ENCODE results near the gene ALCAM.

ALCAM gene

DNA sequence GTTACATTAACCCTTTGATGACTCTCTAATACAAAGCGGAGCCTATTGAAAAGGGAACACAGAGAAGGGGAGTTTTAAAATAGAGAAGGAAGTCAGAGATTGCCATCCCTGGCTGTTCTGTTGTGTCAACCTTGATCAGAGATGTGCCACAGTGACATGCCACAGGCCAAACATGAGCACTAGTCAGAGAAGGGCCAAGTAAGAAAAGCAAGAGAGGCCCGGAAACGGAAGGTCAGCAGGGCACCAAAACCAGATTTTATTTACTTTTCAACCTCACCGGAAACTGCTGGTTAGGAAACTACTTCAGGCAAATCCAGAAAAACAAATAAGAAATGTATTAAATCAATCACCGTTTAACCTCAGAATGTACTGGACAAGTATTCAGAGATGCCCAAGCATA is 171.8 kb downstream of the ALCAM start:
- TF ChIP-seq, protein P1, sequence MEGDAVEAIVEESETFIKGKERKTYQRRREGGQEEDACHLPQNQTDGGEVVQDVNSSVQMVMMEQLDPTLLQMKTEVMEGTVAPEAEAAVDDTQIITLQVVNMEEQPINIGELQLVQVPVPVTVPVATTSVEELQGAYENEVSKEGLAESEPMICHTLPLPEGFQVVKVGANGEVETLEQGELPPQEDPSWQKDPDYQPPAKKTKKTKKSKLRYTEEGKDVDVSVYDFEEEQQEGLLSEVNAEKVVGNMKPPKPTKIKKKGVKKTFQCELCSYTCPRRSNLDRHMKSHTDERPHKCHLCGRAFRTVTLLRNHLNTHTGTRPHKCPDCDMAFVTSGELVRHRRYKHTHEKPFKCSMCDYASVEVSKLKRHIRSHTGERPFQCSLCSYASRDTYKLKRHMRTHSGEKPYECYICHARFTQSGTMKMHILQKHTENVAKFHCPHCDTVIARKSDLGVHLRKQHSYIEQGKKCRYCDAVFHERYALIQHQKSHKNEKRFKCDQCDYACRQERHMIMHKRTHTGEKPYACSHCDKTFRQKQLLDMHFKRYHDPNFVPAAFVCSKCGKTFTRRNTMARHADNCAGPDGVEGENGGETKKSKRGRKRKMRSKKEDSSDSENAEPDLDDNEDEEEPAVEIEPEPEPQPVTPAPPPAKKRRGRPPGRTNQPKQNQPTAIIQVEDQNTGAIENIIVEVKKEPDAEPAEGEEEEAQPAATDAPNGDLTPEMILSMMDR (IDR thresholded peaks at IDR 0.05; ENCODE audit: insufficient read depth, low read depth, low read length, missing control alignments): no peak
- DNase-seq (ENCODE audit: low read depth): no peak
- H3K4me3 ChIP-seq (ENCODE audit: low read length): no peak overlapping the region

DNA sequence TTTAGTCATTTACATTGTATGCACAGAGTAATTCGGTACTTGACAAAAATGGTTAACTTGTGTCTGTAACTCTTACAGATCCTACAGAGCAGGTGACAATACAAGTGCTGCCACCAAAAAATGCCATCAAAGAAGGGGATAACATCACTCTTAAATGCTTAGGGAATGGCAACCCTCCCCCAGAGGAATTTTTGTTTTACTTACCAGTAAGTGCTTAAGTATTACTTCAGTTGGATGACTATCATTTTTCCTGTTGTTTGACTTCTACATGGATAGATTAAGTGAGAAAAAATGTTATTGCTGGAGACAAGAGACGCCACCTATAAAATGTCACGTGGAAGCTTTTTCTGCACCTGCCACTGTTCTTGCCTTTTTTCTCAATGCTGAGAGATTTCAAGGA is 173.2 kb downstream of the ALCAM start:
- TF ChIP-seq, protein P1 (IDR thresholded peaks at IDR 0.05; ENCODE audit: insufficient read depth, low read depth, low read length, missing control alignments): no peak
- H3K4me3 ChIP-seq (ENCODE audit: low read length): no peak overlapping the region
- no peak for DNase-seq (ENCODE audit: low read depth)

DNA sequence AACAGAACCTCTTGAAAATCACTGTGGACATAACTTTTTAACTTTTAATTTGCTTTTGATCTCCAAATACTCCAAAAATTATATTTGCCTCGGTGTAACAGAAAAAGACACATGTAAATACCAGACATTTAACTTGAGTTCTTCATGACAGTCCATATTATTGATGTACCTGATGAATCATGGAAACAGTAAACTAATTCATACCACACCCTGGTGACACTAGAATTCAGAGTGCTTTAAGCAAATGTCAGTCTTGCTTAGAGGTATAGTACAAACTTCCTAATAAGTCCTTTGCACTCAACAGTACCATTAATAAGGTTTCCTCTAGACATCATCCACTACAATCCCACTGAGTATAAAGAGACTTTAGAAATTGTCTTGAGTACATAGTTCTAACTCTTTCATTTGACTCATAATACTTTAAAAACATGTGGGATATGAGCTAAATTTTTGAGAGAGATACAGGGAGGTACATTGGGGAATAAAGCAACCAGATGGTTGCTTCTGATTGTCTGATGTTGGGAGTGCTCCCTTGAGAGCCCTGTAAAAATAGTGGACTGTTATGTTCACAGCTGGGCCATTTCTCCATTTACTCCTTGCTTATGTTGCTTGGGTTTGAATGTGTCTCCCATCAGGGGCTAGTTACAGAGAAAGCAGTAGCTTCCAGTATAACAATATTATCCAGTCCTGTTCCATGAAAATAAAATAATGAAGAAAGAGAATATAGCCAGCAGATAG is 175.7 kb downstream of the ALCAM start:
- DNase-seq (ENCODE audit: low read depth): no peak
- no peak overlapping the region for H3K4me3 ChIP-seq (ENCODE audit: low read length)
- TF ChIP-seq, protein P1 (IDR thresholded peaks at IDR 0.05; ENCODE audit: insufficient read depth, low read depth, low read length, missing control alignments): no peak

DNA sequence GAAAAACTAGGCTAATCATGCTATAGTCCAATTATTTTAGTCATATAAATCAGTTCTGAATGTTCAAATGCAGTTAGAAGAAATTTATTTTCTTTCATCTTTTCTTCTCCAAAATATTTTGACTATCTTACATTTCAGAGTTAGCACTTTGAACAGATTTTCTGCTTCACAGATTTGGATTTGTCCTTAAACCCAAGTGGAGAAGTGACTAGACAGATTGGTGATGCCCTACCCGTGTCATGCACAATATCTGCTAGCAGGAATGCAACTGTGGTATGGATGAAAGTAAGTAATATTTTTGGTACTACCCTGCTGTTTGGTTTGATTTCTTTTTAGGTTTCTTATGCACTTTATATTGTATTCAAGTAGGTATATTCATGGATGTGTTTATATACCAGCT is 178.3 kb downstream of the ALCAM start:
- TF ChIP-seq, protein P1 (IDR thresholded peaks at IDR 0.05; ENCODE audit: insufficient read depth, low read depth, low read length, missing control alignments): no peak
- no peak overlapping the region for H3K4me3 ChIP-seq (ENCODE audit: low read length)
- DNase-seq (ENCODE audit: low read depth): no peak

DNA sequence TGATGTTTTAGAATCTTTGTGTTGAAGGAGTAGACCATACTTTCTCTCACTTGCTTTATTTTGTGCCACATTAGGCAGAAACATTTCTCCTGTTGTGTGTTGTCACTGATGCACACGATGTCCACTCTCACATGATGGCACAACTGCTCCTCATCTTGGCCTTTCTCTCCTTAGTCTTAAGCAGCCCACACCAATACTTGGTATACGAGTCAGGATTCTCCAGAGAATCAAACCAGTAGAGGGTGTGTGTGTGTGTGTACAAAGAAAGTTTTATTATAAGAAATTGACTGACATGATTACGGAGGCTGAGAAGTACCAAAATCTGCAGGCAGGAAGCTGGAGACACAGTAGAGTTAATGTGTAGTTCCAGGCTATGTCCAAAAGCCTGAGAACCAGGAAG is 187.1 kb downstream of the ALCAM start:
- no peak overlapping the region for H3K4me3 ChIP-seq (ENCODE audit: low read length)
- TF ChIP-seq, protein P1 (IDR thresholded peaks at IDR 0.05; ENCODE audit: insufficient read depth, low read depth, low read length, missing control alignments): no peak
- DNase-seq (ENCODE audit: low read depth): no peak

DNA sequence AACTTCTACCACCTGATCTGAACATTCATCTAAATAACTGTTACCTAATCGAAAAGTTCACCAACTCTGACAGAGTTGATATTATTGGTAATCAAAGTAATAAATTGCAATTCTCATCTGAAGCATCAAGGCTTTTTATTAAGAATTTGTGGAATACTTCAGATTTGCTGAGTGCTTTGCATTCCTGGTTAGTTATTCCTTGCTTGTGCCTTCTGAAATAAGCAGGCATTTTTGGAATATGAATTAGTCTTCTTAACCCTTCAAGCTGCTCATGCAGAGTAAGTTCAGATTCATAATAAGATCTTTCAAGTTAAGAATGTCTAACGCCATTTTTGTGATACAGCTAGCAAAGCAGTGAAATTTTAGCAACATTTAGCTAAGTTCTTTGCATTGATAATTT is 188.5 kb downstream of the ALCAM start:
- TF ChIP-seq, protein P1 (IDR thresholded peaks at IDR 0.05; ENCODE audit: insufficient read depth, low read depth, low read length, missing control alignments): no peak
- DNase-seq (ENCODE audit: low read depth): no peak
- H3K4me3 ChIP-seq (ENCODE audit: low read length): no peak overlapping the region

DNA sequence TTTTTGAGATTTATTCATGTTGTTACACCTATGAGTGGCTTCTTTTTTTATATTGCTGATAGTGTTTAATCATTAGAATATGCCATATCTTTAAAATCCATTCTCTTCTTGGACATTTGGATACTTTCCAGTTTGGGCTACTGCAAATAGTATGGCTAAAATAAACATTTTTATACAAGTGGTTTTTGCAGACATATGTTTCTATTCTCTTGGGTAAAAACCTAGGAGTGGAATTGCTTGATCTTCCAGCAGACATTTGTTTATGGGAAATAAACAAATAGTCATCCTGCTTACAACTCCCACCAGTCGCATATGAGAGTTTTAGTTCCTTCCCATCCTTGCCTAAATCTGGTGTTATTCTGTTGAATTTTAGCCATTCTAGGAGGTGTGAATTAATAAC is 193.1 kb downstream of the ALCAM start:
- DNase-seq (ENCODE audit: low read depth): no peak
- TF ChIP-seq, protein P1 (IDR thresholded peaks at IDR 0.05; ENCODE audit: insufficient read depth, low read depth, low read length, missing control alignments): no peak
- no peak overlapping the region for H3K4me3 ChIP-seq (ENCODE audit: low read length)

Data from epithelial cell of esophagus (primary cell).